GM12878 (cell line): Measurements from ENCODE around the gene TOPBP1. TPM values are rescaled to one million over a fixed set of nuclear protein-coding genes. Genes with fewer than 3 reads are reported as not detected.
A peak's percentile ranks its signal among the peaks of the same experiment; 100 is the strongest.

ENCODE experiments used
- ATAC-seq: fragments of 200-7000 bp; cut with Tn5 transposase; 3 replicates; pipeline ENCODE4 v1.9.1; 2020; ENCODE audit warnings: mild to moderate bottlenecking, moderate library complexity
- BruUV-seq: library from RNA; stranded (reverse); fragments of 400-500 nt; replicated peaks from 2 replicates; lab custom pipeline; 2021; lab: Mats Ljungman, UMichigan
- CTCF ChIA-PET: fragments of 300-600 bp; sonication (Branson Sonifier 250); formaldehyde crosslinking; extraction: SDS; loops from one replicate; lab custom pipeline; 2021; ENCODE audit warnings: inconsistent platforms; lab: Yijun Ruan, JAX
- POLR2A ChIA-PET: fragments of 350-600 bp; formaldehyde crosslinking; extraction: SDS; loops from one replicate; lab custom pipeline; 2021; ENCODE audit warnings: inconsistent platforms; lab: Charles Lee
- RAD21 ChIA-PET: fragments of 300-600 bp; sonication (Branson Sonifier 250); formaldehyde crosslinking; loops from one replicate; lab custom pipeline; 2023; ENCODE audit warnings: antibody characterized with exemption; ENCODE audit not compliant: unreplicated experiment; lab: Charles Lee
- SMC1A ChIA-PET: fragments of 300-600 bp; sonication (Branson Sonifier 250); formaldehyde crosslinking; loops from one replicate; lab custom pipeline; 2023; ENCODE audit not compliant: unreplicated experiment, uncharacterized antibody; lab: Charles Lee
- DNase-seq: peaks from one replicate; pipeline ENCODE4 v3.0.0-alpha.2; 2011; ENCODE audit warnings: low read depth, low spot score
- FAIRE-seq: peaks from 3 replicates; lab custom pipeline; 2011; peaks lifted over from hg19 to GRCh38; lab: Jason Lieb, UNC
- H2AFZ ChIP-seq: 2 replicates; pipeline ENCODE4 v1.6.0; 2011; ENCODE audit warnings: low read depth, low read length, control low read depth; ENCODE audit not compliant: control insufficient read depth
- H3K27ac ChIP-seq: 2 replicates; pipeline ENCODE4 v1.5.1; 2011; ENCODE audit warnings: control low read depth; ENCODE audit not compliant: control insufficient read depth, insufficient read depth
- H3K27me3 ChIP-seq, 2 experiments: replicated peaks in 1 of 2; 2 replicates each; pipeline versions ENCODE4 v1.6.0 to v1.6.1; 2011; ENCODE audit warnings: low read length in 1 of 2; ENCODE audit not compliant: control insufficient read depth in 2 of 2, insufficient read depth in 2 of 2
- H3K36me3 ChIP-seq, 2 experiments: 2 replicates each; pipeline ENCODE4 v1.5.1; 2011; ENCODE audit warnings: low read length in 1 of 2; ENCODE audit not compliant: control insufficient read depth in 2 of 2, insufficient read depth in 2 of 2
- H3K4me1 ChIP-seq: 2 replicates; pipeline ENCODE4 v1.6.1; 2011; ENCODE audit warnings: mild to moderate bottlenecking, low read length, moderate library complexity, mixed read lengths; ENCODE audit not compliant: control insufficient read depth, insufficient read depth
- H3K4me2 ChIP-seq: 2 replicates; pipeline ENCODE4 v1.6.0; 2011; ENCODE audit warnings: control low read depth; ENCODE audit not compliant: control insufficient read depth, insufficient read depth
- H3K4me3 ChIP-seq: fragments of 200-600 bp; sonication (generic); 2 replicates; pipeline ENCODE4 v1.5.1; 2016
- H3K79me2 ChIP-seq: 2 replicates; pipeline ENCODE4 v1.6.0; 2011; ENCODE audit warnings: low read length; ENCODE audit not compliant: control insufficient read depth, insufficient read depth
- H3K9ac ChIP-seq: 2 replicates; pipeline ENCODE4 v1.8.0; 2011; ENCODE audit warnings: low read length, control low read depth, mixed read lengths; ENCODE audit not compliant: control insufficient read depth, insufficient read depth
- H3K9me3 ChIP-seq: replicated peaks from 3 replicates; pipeline ENCODE4 v1.5.1; 2011; ENCODE audit warnings: mild to moderate bottlenecking, low read length; ENCODE audit not compliant: control insufficient read depth, insufficient read depth
- H4K20me1 ChIP-seq: 2 replicates; pipeline ENCODE4 v1.6.0; 2011; ENCODE audit not compliant: control insufficient read depth, insufficient read depth
- CBFB ChIP-seq: IDR thresholded peaks from 2 replicates; pipeline ENCODE4 v1.6.1; 2016; ENCODE audit warnings: antibody characterized with exemption, low read depth
- CBX5 ChIP-seq: sonication (generic); IDR thresholded peaks from 2 replicates; pipeline ENCODE4 v1.6.1; 2016; ENCODE audit warnings: low read depth, moderate library complexity, mild to moderate bottlenecking, inconsistent platforms
- ESRRA ChIP-seq: IDR thresholded peaks from 2 replicates; pipeline ENCODE4 v1.6.1; 2012; ENCODE audit warnings: mild to moderate bottlenecking, low read length, improper control_type of control experiment
- GATAD2B ChIP-seq: fragments of 450-650 bp; conservative IDR thresholded peaks from 2 replicates; pipeline ENCODE4 v1.6.1; 2017; ENCODE audit warnings: low read depth, mild to moderate bottlenecking, moderate library complexity
- JUND ChIP-seq: IDR thresholded peaks from 2 replicates; pipeline ENCODE4 v1.6.1; 2012; ENCODE audit warnings: low read depth, mild to moderate bottlenecking, low read length, improper control_type of control experiment, moderate library complexity
- KAT2A ChIP-seq: conservative IDR thresholded peaks from 2 replicates; pipeline ENCODE4 v1.6.1; 2011; ENCODE audit warnings: low read depth, low read length; ENCODE audit not compliant: control insufficient read depth
- KLF5 ChIP-seq: fragments of 450-650 bp; IDR thresholded peaks from 2 replicates; pipeline ENCODE4 v1.6.1; 2014; ENCODE audit warnings: mild to moderate bottlenecking; ENCODE audit not compliant: partially characterized antibody
- NR2C2 ChIP-seq: IDR thresholded peaks from 2 replicates; pipeline ENCODE4 v1.6.1; 2011; ENCODE audit warnings: borderline replicate concordance, low read depth; ENCODE audit not compliant: control insufficient read depth, insufficient read length
- PAX5 ChIP-seq: IDR thresholded peaks from 2 replicates; pipeline ENCODE4 v1.6.1; 2011; ENCODE audit warnings: low read depth, low read length, borderline replicate concordance
- POLR2A ChIP-seq: IDR thresholded peaks from 2 replicates; pipeline ENCODE4 v1.6.1; 2011; ENCODE audit warnings: low read depth, mild to moderate bottlenecking, low read length
- POLR2AphosphoS2 ChIP-seq: IDR thresholded peaks from 2 replicates; pipeline ENCODE4 v1.6.1; 2011; ENCODE audit warnings: low read depth, mild to moderate bottlenecking, low read length, improper control_type of control experiment, moderate library complexity
- SIN3A ChIP-seq: IDR thresholded peaks from 2 replicates; pipeline ENCODE4 v1.6.1; 2012; ENCODE audit warnings: low read depth, low read length, improper control_type of control experiment
- SP1 ChIP-seq: IDR thresholded peaks from one replicate; pipeline ENCODE4 v1.6.1; 2011; ENCODE audit warnings: low read depth, low read length
- STAT1 ChIP-seq: fragments of 450-650 bp; conservative IDR thresholded peaks from 2 replicates; pipeline ENCODE4 v1.6.1; 2014; ENCODE audit warnings: antibody characterized with exemption, mild to moderate bottlenecking
- SUZ12 ChIP-seq: fragments of 200-600 bp; sonication (generic); IDR thresholded peaks from one replicate; pipeline ENCODE4 v1.6.1; 2018; ENCODE audit warnings: antibody characterized with exemption, mild to moderate bottlenecking; ENCODE audit not compliant: unreplicated experiment
- WGBS: methylation state at CpG from one replicate; pipeline ENCODE4 v1.1.6; 2016; ENCODE audit warnings: low lambda C conversion rate; ENCODE audit not compliant: insufficient replicate concordance, insufficient coverage; ENCODE audit errors: missing lambda C conversion rate; 5-methylcytosine and 5-hydroxymethylcytosine counted together
- in situ Hi-C: fragments of 300-500 bp; cut with MboI; formaldehyde crosslinking; loops from 9 replicates; pipeline ENCODE4 v1.14.3; 2018; ENCODE audit warnings: mixed read lengths
- intact Hi-C: fragments of 100-400 bp; cut with micrococcal nuclease; formaldehyde crosslinking; loops from one replicate; pipeline ENCODE4 v1.14.2; 2022; ENCODE audit not compliant: unreplicated experiment
- polyA plus RNA-seq, 11 experiments: library from polyadenylated mRNA; depleted of rRNA in 4 of 11; unstranded in 6 of 11; stranded (reverse) in 5 of 11; fragments of >200 nt; fragmentation: Nextera tagmentation in 4 of 11; fragmentation: Illumina TruSeq in 1 of 11; extraction: Ambion mirVana in 4 of 11; extraction: Trizol in 1 of 11; gene quantifications; 1 replicate in 1 of 11; 2 replicates in 10 of 11; pipeline versions ENCODE4 v1.2.1 to v1.2.3, GENCODE V29; 2011 to 2016; ENCODE audit warnings: inconsistent platforms in 2 of 11, missing spikeins in 2 of 11, low read depth in 1 of 11
- total RNA-seq, 4 experiments: library from RNA; depleted of rRNA in 3 of 4; stranded (reverse); fragments of >200 nt in 3 of 4; fragmentation: Illumina TruSeq in 1 of 4; extraction: Trizol in 1 of 4; gene quantifications; 2 replicates each; pipeline versions ENCODE4 v1.2.1 to v1.2.3, GENCODE V29; 2013 to 2021
- TF ChIP-seq, protein P1 (sequence below): fragments of 450-650 bp; formaldehyde crosslinking; IDR thresholded peaks from 2 replicates; pipeline ENCODE4 v1.5.0; 2022; ENCODE audit warnings: mild to moderate bottlenecking, missing genetic modification characterization
- TF ChIP-seq, protein P2 (sequence below): fragments of 150-350 bp; IDR thresholded peaks from 2 replicates; pipeline ENCODE4 v1.6.1; 2016; ENCODE audit warnings: low read depth, low read length

The TOPBP1 gene
- total and polyA plus RNA-seq, 10 of the 15 experiments (the other 5 are each of a cell fraction or from before 2014, with no cell fraction given): 18.3 to 99.3 (median 61.5) TPM

DNA sequence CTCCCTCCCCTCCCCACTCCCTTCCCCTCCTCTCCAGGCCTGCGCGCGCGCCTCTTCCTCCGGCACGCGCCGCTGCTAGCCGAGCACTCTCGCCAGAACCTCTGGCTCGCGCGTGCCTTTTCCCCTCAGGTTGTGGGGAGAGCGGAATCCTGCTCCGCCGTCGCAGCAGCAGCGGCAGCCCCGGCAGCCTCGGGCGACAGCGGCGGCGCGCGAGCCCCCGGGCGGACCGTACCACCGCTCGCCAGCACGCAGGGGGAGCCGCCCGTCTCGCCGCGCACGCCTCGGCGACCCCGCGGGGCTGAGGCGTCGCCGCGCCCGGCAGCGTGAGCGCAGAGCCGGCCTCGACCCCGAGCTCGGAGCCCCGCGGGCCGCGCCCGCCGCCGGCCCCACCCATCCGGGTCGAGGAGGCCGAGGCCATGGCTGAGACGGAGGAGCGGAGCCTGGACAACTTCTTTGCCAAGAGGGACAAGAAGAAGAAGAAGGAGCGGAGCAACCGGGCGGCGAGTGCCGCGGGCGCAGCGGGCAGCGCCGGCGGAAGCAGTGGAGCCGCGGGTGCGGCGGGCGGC, 88.0 kb downstream of the TOPBP1 start, which contains the start of gene CDV3:
TSS of gene CDV3 (plus strand) at position 58 of the 566 bp plus-strand sequence. CDS start at position 417, 359 bp downstream.
- Histone ChIP-seq H3K27ac (peak within 1 kb of the TSS; percentile 97), H3K9ac (peak within 1 kb of the TSS; percentile 96), H4K20me1 (peaks cover 4% of the 10 kb centered on the region; the same call in 1 of the 2 replicates), H2AFZ (peak within 1 kb of the TSS; percentile 73), H3K4me1 (peaks cover 18% of the 10 kb centered on the region), H3K79me2 (peaks cover 50% of the 10 kb centered on the region), H3K4me2 (peak within 1 kb of the TSS; percentile 86), H3K27me3 (no peaks in the 10 kb centered on the region), H3K4me3 (peak within 1 kb of the TSS; percentile 91), H3K9me3 (no peaks in the 10 kb centered on the region), H3K36me3 (peaks cover 5 to 13% of the 10 kb centered on the region in 2 experiments; a peak in 3 of 4 replicates)
- CTCF ChIA-PET: interaction anchor here (0.7 to 7.6 kb wide), 15 partner anchors 9 to 136 kb away, joined by 3 to 86 read pairs (median 5); no protein-coding TSS in a partner anchor
- DNase-seq (no peak), FAIRE-seq (no peak), ATAC-seq (peak; percentile 16)
- no TSS peak for BruUV-seq
- in situ Hi-C loops: loop anchor here (5.0 kb wide), 2 partner anchors 86 to 126 kb away; no protein-coding TSS in a partner anchor
- intact Hi-C loops: loop anchor here (1.0 to 10.0 kb wide), 5 partner anchors 83 to 849 kb away; partner anchors contain the start of gene NPHP3
- POLR2A ChIA-PET: interaction anchor here (0.6 to 5.1 kb wide), 21 partner anchors 9 to 132 kb away, joined by 3 to 38 read pairs (median 4); no protein-coding TSS in a partner anchor
- SMC1A ChIA-PET: interaction anchor here (0.6 to 7.7 kb wide), 22 partner anchors 10 to 149 kb away, joined by 3 to 92 read pairs (median 8); no protein-coding TSS in a partner anchor
- under 1% methylated on average over 64 of the region's 81 CpGs for WGBS
- RAD21 ChIA-PET: interaction anchor here (0.7 to 10.3 kb wide), 21 partner anchors 9 to 136 kb away, joined by 3 to 137 read pairs (median 6); no protein-coding TSS in a partner anchor
- TF ChIP-seq GATAD2B: peak; percentile 50
- TF ChIP-seq POLR2AphosphoS2: 0 out of 2 replicates have a peak, but pooled peaks have one; percentile 5
- TF ChIP-seq, protein P1, sequence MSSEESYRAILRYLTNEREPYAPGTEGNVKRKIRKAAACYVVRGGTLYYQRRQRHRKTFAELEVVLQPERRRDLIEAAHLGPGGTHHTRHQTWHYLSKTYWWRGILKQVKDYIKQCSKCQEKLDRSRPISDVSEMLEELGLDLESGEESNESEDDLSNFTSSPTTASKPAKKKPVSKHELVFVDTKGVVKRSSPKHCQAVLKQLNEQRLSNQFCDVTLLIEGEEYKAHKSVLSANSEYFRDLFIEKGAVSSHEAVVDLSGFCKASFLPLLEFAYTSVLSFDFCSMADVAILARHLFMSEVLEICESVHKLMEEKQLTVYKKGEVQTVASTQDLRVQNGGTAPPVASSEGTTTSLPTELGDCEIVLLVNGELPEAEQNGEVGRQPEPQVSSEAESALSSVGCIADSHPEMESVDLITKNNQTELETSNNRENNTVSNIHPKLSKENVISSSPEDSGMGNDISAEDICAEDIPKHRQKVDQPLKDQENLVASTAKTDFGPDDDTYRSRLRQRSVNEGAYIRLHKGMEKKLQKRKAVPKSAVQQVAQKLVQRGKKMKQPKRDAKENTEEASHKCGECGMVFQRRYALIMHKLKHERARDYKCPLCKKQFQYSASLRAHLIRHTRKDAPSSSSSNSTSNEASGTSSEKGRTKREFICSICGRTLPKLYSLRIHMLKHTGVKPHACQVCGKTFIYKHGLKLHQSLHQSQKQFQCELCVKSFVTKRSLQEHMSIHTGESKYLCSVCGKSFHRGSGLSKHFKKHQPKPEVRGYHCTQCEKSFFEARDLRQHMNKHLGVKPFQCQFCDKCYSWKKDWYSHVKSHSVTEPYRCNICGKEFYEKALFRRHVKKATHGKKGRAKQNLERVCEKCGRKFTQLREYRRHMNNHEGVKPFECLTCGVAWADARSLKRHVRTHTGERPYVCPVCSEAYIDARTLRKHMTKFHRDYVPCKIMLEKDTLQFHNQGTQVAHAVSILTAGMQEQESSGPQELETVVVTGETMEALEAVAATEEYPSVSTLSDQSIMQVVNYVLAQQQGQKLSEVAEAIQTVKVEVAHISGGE (CRISPR knock-in tag): no peak
- TF ChIP-seq CBFB: peak; percentile 31; the same call in 1 of the 2 replicates
- peak; percentile 89 for TF ChIP-seq KLF5
- TF ChIP-seq JUND: peak; percentile 96
- TF ChIP-seq POLR2A: peak; percentile 90
- 0 out of 2 replicates have a peak, but pooled peaks have one; percentile 56 for TF ChIP-seq STAT1
- 0 out of 2 replicates have a peak, but pooled peaks have one; percentile 24 for TF ChIP-seq SIN3A
- TF ChIP-seq SP1: no peak
- no peak for TF ChIP-seq NR2C2
- TF ChIP-seq, protein P2, sequence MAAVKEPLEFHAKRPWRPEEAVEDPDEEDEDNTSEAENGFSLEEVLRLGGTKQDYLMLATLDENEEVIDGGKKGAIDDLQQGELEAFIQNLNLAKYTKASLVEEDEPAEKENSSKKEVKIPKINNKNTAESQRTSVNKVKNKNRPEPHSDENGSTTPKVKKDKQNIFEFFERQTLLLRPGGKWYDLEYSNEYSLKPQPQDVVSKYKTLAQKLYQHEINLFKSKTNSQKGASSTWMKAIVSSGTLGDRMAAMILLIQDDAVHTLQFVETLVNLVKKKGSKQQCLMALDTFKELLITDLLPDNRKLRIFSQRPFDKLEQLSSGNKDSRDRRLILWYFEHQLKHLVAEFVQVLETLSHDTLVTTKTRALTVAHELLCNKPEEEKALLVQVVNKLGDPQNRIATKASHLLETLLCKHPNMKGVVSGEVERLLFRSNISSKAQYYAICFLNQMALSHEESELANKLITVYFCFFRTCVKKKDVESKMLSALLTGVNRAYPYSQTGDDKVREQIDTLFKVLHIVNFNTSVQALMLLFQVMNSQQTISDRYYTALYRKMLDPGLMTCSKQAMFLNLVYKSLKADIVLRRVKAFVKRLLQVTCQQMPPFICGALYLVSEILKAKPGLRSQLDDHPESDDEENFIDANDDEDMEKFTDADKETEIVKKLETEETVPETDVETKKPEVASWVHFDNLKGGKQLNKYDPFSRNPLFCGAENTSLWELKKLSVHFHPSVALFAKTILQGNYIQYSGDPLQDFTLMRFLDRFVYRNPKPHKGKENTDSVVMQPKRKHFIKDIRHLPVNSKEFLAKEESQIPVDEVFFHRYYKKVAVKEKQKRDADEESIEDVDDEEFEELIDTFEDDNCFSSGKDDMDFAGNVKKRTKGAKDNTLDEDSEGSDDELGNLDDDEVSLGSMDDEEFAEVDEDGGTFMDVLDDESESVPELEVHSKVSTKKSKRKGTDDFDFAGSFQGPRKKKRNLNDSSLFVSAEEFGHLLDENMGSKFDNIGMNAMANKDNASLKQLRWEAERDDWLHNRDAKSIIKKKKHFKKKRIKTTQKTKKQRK: no peak
- no peak for TF ChIP-seq SUZ12
- TF ChIP-seq CBX5: no peak
- no peak for TF ChIP-seq ESRRA
- TF ChIP-seq KAT2A: no peak
- TF ChIP-seq PAX5: peak; percentile 34; the same call in 1 of the 2 replicates
